ENCODE measurements around the gene PAX2.

The PAX2 gene

GRCh38 chr10:100760726-100761125 lies 15.3 kb downstream of the PAX2 start:
- DNase-seq = no peak

- DNase-seq = no peak
These were observed 15.8 kb downstream of the PAX2 start for GRCh38 chr10:100761191-100761590.

- DNase-seq = no peak
These were observed 17.8 kb downstream of the PAX2 start for GRCh38 chr10:100763043-100763747.

GRCh38 chr10:100766693-100767421 lies 21.5 kb downstream of the PAX2 start:
- no peak for DNase-seq

GRCh38 chr10:100767422-100767775 lies 22.0 kb downstream of the PAX2 start:
- DNase-seq = no peak

GRCh38 chr10:100769481-100769880 lies 24.1 kb downstream of the PAX2 start:
- no peak for DNase-seq

GRCh38 chr10:100773646-100774045 lies 28.3 kb downstream of the PAX2 start:
- no peak for DNase-seq

- no peak for DNase-seq
These were observed 28.8 kb downstream of the PAX2 start for GRCh38 chr10:100774223-100774622.

- no peak for DNase-seq
These were observed 29.5 kb downstream of the PAX2 start for GRCh38 chr10:100774876-100775275.

- no peak for DNase-seq
These were observed 30.0 kb downstream of the PAX2 start for GRCh38 chr10:100775386-100775785.

GRCh38 chr10:100775871-100776270 lies 30.5 kb downstream of the PAX2 start:
- no peak for DNase-seq

GRCh38 chr10:100776671-100777070 lies 31.3 kb downstream of the PAX2 start:
- no peak for DNase-seq

- DNase-seq = no peak
These were observed 33.9 kb downstream of the PAX2 start for GRCh38 chr10:100779329-100779728.

- no peak for DNase-seq
These were observed 34.9 kb downstream of the PAX2 start for GRCh38 chr10:100780324-100780723.

- DNase-seq = no peak
These were observed 35.8 kb downstream of the PAX2 start for GRCh38 chr10:100781145-100781665.

- no peak for DNase-seq
These were observed 37.3 kb downstream of the PAX2 start for GRCh38 chr10:100782461-100783244.

GRCh38 chr10:100784126-100784525 lies 38.7 kb downstream of the PAX2 start:
- no peak for DNase-seq

GRCh38 chr10:100786591-100786990 lies 41.2 kb downstream of the PAX2 start:
- no peak for DNase-seq

GRCh38 chr10:100788002-100788903 lies 42.9 kb downstream of the PAX2 start:
- no peak for DNase-seq

- DNase-seq = no peak
These were observed 45.4 kb downstream of the PAX2 start for GRCh38 chr10:100790761-100791208.

GRCh38 chr10:100791369-100792058 lies 46.1 kb downstream of the PAX2 start:
- DNase-seq = peak; percentile 35

GRCh38 chr10:100792574-100792973 lies 47.2 kb downstream of the PAX2 start:
- no peak for DNase-seq

All from femur (tissue), 1 donor.